ENCODE data around the gene TMEM72. TPM values are rescaled to one million over a fixed set of nuclear protein-coding genes. Genes with fewer than 3 reads are reported as not detected.

The TMEM72 gene
- total RNA-seq, 1 experiment from 2014 or later: not detected

DNA sequence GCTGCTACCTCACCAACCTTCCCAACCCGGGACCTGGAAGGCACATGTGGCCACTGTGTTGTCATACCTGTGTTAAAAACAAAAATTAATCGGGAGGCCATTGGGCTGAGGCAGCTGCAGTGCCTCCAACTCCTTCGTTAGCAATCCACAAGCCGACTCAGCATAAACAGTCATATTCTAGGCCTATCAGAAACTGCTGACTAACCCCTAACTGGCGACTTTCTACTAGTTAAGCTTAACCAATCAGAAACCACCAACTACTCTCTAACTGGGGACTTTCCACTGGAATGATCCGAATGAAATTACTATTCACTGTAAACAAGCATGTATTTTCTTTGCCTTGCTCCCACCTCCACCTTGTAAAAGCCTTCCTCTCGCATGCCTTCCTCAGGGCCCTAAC lies 14.1 kb upstream of the TMEM72 start:
- CTCF ChIA-PET: no interaction called here
- Histone ChIP-seq H3K4me1 (ENCODE audit: control insufficient read depth, insufficient read depth, low read length) (no peaks in the 10 kb centered on the region), H3K36me3 (ENCODE audit: control insufficient read depth, insufficient read depth, low read length) (no peaks in the 10 kb centered on the region), H3K27me3 (ENCODE audit: control insufficient read depth, insufficient read depth, low read length) (no peaks in the 10 kb centered on the region; the same call in 1 of the 2 replicates), H3K4me3 (ENCODE audit: low read depth in 2 of 2, low read length in 2 of 2) (no peak overlapping the region), H3K9me3 (ENCODE audit: control insufficient read depth, insufficient read depth, low read depth, low read length) (no peaks in the 10 kb centered on the region; the same call in 1 of the 2 replicates), H3K27ac (ENCODE audit: low read length) (no peak overlapping the region)
- ATAC-seq (no peak), DNase-seq (ENCODE audit: low read depth, low spot score) (no peak)
- POLR2A ChIA-PET: no interaction called here
- in situ Hi-C loops (cut with HindIII; ENCODE audit: low pct_unique_long_range_greater_than_20kb, low sequenced_read_pairs) (no loop called here), intact Hi-C loops (cut with micrococcal nuclease; ENCODE audit: unreplicated experiment) (no loop called here)
- no peak for TF ChIP-seq TCF7L2 (IDR thresholded peaks at IDR 0.05; ENCODE audit: low read depth, low read length)
- TF ChIP-seq, protein P1, sequence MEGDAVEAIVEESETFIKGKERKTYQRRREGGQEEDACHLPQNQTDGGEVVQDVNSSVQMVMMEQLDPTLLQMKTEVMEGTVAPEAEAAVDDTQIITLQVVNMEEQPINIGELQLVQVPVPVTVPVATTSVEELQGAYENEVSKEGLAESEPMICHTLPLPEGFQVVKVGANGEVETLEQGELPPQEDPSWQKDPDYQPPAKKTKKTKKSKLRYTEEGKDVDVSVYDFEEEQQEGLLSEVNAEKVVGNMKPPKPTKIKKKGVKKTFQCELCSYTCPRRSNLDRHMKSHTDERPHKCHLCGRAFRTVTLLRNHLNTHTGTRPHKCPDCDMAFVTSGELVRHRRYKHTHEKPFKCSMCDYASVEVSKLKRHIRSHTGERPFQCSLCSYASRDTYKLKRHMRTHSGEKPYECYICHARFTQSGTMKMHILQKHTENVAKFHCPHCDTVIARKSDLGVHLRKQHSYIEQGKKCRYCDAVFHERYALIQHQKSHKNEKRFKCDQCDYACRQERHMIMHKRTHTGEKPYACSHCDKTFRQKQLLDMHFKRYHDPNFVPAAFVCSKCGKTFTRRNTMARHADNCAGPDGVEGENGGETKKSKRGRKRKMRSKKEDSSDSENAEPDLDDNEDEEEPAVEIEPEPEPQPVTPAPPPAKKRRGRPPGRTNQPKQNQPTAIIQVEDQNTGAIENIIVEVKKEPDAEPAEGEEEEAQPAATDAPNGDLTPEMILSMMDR (IDR thresholded peaks at IDR 0.05): no peak
- TF ChIP-seq, protein P2, sequence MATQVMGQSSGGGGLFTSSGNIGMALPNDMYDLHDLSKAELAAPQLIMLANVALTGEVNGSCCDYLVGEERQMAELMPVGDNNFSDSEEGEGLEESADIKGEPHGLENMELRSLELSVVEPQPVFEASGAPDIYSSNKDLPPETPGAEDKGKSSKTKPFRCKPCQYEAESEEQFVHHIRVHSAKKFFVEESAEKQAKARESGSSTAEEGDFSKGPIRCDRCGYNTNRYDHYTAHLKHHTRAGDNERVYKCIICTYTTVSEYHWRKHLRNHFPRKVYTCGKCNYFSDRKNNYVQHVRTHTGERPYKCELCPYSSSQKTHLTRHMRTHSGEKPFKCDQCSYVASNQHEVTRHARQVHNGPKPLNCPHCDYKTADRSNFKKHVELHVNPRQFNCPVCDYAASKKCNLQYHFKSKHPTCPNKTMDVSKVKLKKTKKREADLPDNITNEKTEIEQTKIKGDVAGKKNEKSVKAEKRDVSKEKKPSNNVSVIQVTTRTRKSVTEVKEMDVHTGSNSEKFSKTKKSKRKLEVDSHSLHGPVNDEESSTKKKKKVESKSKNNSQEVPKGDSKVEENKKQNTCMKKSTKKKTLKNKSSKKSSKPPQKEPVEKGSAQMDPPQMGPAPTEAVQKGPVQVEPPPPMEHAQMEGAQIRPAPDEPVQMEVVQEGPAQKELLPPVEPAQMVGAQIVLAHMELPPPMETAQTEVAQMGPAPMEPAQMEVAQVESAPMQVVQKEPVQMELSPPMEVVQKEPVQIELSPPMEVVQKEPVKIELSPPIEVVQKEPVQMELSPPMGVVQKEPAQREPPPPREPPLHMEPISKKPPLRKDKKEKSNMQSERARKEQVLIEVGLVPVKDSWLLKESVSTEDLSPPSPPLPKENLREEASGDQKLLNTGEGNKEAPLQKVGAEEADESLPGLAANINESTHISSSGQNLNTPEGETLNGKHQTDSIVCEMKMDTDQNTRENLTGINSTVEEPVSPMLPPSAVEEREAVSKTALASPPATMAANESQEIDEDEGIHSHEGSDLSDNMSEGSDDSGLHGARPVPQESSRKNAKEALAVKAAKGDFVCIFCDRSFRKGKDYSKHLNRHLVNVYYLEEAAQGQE (IDR thresholded peaks at IDR 0.05; ENCODE audit: insufficient read depth in 1 of 2, low read depth in 2 of 2, low read length in 1 of 2): no peak
- TF ChIP-seq POLR2AphosphoS5 (IDR thresholded peaks at IDR 0.05; ENCODE audit: low read depth, low read length): no peak
- TF ChIP-seq SIN3A (IDR thresholded peaks at IDR 0.05; ENCODE audit: borderline replicate concordance, insufficient read depth, low read depth, low read length): no peak
- BruUV-seq (replicated peaks): no TSS peak

DNA sequence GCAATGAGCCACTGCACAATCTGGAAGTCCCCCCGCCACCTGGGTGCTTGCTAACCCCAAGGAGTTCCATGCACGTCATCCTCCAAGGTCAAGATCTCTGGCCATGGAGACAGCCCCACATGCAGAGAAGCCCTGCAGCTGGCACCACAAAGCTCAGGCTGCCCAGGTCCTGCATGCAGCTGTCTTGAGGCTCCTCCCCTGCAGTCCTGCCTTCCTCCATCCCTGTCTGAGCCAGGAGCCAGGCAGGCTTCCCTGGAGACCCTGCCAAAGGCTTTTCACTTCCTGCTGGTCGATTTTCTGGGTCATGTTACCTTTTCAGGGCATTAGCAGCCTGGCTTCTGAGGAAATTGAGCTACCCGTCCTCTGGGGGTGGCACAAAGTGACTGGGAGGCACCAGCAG lies 12.5 kb upstream of the TMEM72 start:
- DNase-seq (ENCODE audit: low read depth, low spot score) (no peak), ATAC-seq (no peak)
- CTCF ChIA-PET: interaction anchor here (0.9 kb wide), 1 partner anchor 512 kb away, joined by 5 read pairs; no protein-coding TSS in a partner anchor
- intact Hi-C loops (cut with micrococcal nuclease; ENCODE audit: unreplicated experiment) (no loop called here), in situ Hi-C loops (cut with HindIII; ENCODE audit: low pct_unique_long_range_greater_than_20kb, low sequenced_read_pairs) (no loop called here)
- H3K27me3 ChIP-seq (ENCODE audit: control insufficient read depth, insufficient read depth, low read length): no peaks in the 10 kb centered on the region; the same call in 1 of the 2 replicates
- H3K36me3 ChIP-seq (ENCODE audit: control insufficient read depth, insufficient read depth, low read length): no peaks in the 10 kb centered on the region
- no peak for TF ChIP-seq TCF7L2 (IDR thresholded peaks at IDR 0.05; ENCODE audit: low read depth, low read length)
- TF ChIP-seq, protein P2 (IDR thresholded peaks at IDR 0.05; ENCODE audit: insufficient read depth in 1 of 2, low read depth in 2 of 2, low read length in 1 of 2): no peak
- TF ChIP-seq, protein P1 (IDR thresholded peaks at IDR 0.05): no peak
- no peak for TF ChIP-seq POLR2AphosphoS5 (IDR thresholded peaks at IDR 0.05; ENCODE audit: low read depth, low read length)
- TF ChIP-seq SIN3A (IDR thresholded peaks at IDR 0.05; ENCODE audit: borderline replicate concordance, insufficient read depth, low read depth, low read length): no peak
- no peaks in the 10 kb centered on the region; the same call in 1 of the 2 replicates for H3K9me3 ChIP-seq (ENCODE audit: control insufficient read depth, insufficient read depth, low read depth, low read length)
- H3K4me3 ChIP-seq (ENCODE audit: low read depth in 2 of 2, low read length in 2 of 2): no peak overlapping the region
- H3K4me1 ChIP-seq (ENCODE audit: control insufficient read depth, insufficient read depth, low read length): no peaks in the 10 kb centered on the region
- H3K27ac ChIP-seq (ENCODE audit: low read length): no peak overlapping the region
- POLR2A ChIA-PET: no interaction called here
- BruUV-seq (replicated peaks): no TSS peak
